Stomach (tissue), 4 donors: ENCODE data around the gene SMAGP.

Experiments
- POLR2A ChIP-seq, 4 donors: fragments of 450-650 bp; IDR thresholded peaks; one replicate each; pipeline ENCODE4 v1.6.1; 2016; ENCODE audit warnings: antibody characterized with exemption in 4 of 4, control low read depth in 2 of 4, mild to moderate bottlenecking in 1 of 4, moderate library complexity in 1 of 4
- TF ChIP-seq, protein P1 (sequence below), 7 experiments: fragments of 450-650 bp in 4 of 7; fragments of 200-600 bp in 3 of 7; sonication (generic) in 3 of 7; IDR thresholded peaks; one replicate each; pipeline ENCODE4 v1.5.1; 2016 to 2019; ENCODE audit warnings: antibody characterized with exemption in 7 of 7, control low read depth in 2 of 7, mild to moderate bottlenecking in 1 of 7

DNA sequence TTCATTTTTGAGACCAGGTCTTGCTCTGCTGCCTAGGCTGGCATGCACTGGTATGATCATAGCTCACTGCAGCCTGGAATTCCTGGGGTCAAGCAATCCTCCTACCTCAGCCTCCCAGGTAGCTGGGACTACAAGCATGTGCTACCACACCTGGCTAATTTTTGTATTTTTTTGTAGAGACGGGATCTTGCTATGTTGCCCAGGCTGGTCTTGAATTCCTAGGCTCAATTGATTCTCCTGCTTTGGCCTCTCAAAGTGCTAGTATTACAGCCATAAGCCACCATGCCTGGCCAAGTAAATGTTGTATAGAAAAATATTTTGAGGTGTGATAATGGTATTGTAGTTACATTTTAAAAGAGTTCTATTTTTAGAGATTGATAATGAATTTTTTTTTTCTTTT lies 41.2 kb upstream of the SMAGP start:
- TF ChIP-seq, protein P1, sequence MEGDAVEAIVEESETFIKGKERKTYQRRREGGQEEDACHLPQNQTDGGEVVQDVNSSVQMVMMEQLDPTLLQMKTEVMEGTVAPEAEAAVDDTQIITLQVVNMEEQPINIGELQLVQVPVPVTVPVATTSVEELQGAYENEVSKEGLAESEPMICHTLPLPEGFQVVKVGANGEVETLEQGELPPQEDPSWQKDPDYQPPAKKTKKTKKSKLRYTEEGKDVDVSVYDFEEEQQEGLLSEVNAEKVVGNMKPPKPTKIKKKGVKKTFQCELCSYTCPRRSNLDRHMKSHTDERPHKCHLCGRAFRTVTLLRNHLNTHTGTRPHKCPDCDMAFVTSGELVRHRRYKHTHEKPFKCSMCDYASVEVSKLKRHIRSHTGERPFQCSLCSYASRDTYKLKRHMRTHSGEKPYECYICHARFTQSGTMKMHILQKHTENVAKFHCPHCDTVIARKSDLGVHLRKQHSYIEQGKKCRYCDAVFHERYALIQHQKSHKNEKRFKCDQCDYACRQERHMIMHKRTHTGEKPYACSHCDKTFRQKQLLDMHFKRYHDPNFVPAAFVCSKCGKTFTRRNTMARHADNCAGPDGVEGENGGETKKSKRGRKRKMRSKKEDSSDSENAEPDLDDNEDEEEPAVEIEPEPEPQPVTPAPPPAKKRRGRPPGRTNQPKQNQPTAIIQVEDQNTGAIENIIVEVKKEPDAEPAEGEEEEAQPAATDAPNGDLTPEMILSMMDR (IDR thresholded peaks at IDR 0.05) = no peak
- no peak for TF ChIP-seq POLR2A (IDR thresholded peaks at IDR 0.05)
